Measurements from ENCODE around the gene DENND10.

DNA sequence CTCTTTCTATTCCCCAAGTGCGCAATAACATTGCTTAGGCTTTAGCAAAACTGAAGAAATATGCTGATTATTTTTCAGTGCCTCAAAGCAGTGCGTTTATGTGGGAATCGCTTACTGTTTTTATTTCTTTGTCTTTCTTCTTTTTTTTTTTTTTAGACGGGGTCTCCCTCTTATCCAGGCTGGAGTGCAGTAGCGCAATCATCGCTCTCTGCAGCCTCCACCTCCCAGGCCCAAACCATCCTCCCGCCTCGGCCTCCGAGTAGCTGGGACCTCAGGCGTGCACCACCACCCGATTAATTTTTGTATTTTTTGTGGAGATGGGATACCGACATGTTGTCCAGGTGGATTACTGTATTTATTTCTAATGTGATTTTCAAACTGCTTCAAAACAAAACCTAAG is 1.2 kb downstream of the DENND10 start:
- TF ChIP-seq, protein P1, sequence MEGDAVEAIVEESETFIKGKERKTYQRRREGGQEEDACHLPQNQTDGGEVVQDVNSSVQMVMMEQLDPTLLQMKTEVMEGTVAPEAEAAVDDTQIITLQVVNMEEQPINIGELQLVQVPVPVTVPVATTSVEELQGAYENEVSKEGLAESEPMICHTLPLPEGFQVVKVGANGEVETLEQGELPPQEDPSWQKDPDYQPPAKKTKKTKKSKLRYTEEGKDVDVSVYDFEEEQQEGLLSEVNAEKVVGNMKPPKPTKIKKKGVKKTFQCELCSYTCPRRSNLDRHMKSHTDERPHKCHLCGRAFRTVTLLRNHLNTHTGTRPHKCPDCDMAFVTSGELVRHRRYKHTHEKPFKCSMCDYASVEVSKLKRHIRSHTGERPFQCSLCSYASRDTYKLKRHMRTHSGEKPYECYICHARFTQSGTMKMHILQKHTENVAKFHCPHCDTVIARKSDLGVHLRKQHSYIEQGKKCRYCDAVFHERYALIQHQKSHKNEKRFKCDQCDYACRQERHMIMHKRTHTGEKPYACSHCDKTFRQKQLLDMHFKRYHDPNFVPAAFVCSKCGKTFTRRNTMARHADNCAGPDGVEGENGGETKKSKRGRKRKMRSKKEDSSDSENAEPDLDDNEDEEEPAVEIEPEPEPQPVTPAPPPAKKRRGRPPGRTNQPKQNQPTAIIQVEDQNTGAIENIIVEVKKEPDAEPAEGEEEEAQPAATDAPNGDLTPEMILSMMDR (IDR thresholded peaks at IDR 0.05) = no peak
- TF ChIP-seq POLR2AphosphoS5 (IDR thresholded peaks at IDR 0.05) (no peak), POLR2A (IDR thresholded peaks at IDR 0.05) (no peak), EP300 (IDR thresholded peaks at IDR 0.05) (no peak)
